AG04450 (cell line): ENCODE measurements around the gene ZNF14. TPM values are rescaled to one million over a fixed set of nuclear protein-coding genes. Genes with fewer than 3 reads are reported as not detected.

Experiments
- CTCF ChIA-PET: fragments of 300-600, 350-600 bp; formaldehyde crosslinking; extraction: SDS; loops from one replicate; lab custom pipeline; 2022; ENCODE audit warnings: antibody characterized with exemption, inconsistent platforms; lab: Charles Lee
- POLR2A ChIA-PET: fragments of 350-600 bp; formaldehyde crosslinking; extraction: SDS; loops from one replicate; lab custom pipeline; 2021; ENCODE audit warnings: antibody characterized with exemption, inconsistent platforms; lab: Yijun Ruan, JAX
- DNase-seq: peaks from one replicate; pipeline ENCODE4 v3.0.0-alpha.2; 2011; ENCODE audit warnings: low read depth, low spot score
- H3K27ac ChIP-seq: one replicate; pipeline ENCODE4 v1.5.1; 2012; ENCODE audit warnings: low read depth, low read length, control low read depth
- H3K27me3 ChIP-seq: one replicate; pipeline ENCODE4 v1.6.0; 2012; ENCODE audit warnings: low read length; ENCODE audit not compliant: control insufficient read depth, insufficient read depth
- H3K4me3 ChIP-seq: 2 replicates; pipeline ENCODE4 v1.5.1; 2011; ENCODE audit warnings: mild to moderate bottlenecking, low read depth, low read length, control low read depth
- H3K9me3 ChIP-seq: 2 replicates; pipeline ENCODE4 v1.5.1; 2012; ENCODE audit warnings: low read length; ENCODE audit not compliant: control insufficient read depth, insufficient read depth
- CTCF ChIP-seq: IDR thresholded peaks from 2 replicates; pipeline ENCODE4 v1.5.1; 2011; ENCODE audit warnings: low read depth, low read length, control low read depth, inconsistent platforms
- polyA plus RNA-seq: library from polyadenylated mRNA; depleted of rRNA; stranded (reverse); fragments of >200 nt; gene quantifications from 2 replicates; pipeline ENCODE4 v1.2.3, GENCODE V29; 2011

ZNF14 gene
- polyA plus RNA-seq, 1 experiment = 4.2 TPM

GRCh38 chr19:19679176-19680073, 53.5 kb downstream of the ZNF14 start:
- peaks cover 72% of the 10 kb centered on the region for H3K9me3 ChIP-seq
- H3K27me3 ChIP-seq = no peaks in the 10 kb centered on the region
- TF ChIP-seq CTCF = no peak
- ChIA-PET POLR2A (no interaction called here), CTCF (no interaction called here)
- H3K4me3 ChIP-seq = no peak overlapping the region
- no peak for DNase-seq
- H3K27ac ChIP-seq = no peak overlapping the region

GRCh38 chr19:19677579-19677978, 55.3 kb downstream of the ZNF14 start:
- Histone ChIP-seq H3K4me3 (no peak overlapping the region), H3K27me3 (no peaks in the 10 kb centered on the region), H3K9me3 (peaks cover 64% of the 10 kb centered on the region), H3K27ac (no peak overlapping the region)
- TF ChIP-seq CTCF = no peak
- no peak for DNase-seq
- POLR2A ChIA-PET = no interaction called here
- CTCF ChIA-PET = no interaction called here

- ChIA-PET POLR2A (no interaction called here), CTCF (no interaction called here)
- peaks cover 60% of the 10 kb centered on the region for H3K9me3 ChIP-seq
- H3K4me3 ChIP-seq = no peak overlapping the region
- H3K27me3 ChIP-seq = no peaks in the 10 kb centered on the region
- TF ChIP-seq CTCF = no peak
- H3K27ac ChIP-seq = no peak overlapping the region
- no peak for DNase-seq
Observed at GRCh38 chr19:19674315-19674714, 58.6 kb downstream of the ZNF14 start.

GRCh38 chr19:19672816-19673215, 60.1 kb downstream of the ZNF14 start:
- TF ChIP-seq CTCF = no peak
- CTCF ChIA-PET = interaction anchor here (0.6 kb wide), 1 partner anchor 231 kb away, joined by 5 read pairs; no protein-coding TSS in a partner anchor
- Histone ChIP-seq H3K27ac (no peak overlapping the region), H3K9me3 (peaks cover 51% of the 10 kb centered on the region), H3K4me3 (no peak overlapping the region), H3K27me3 (no peaks in the 10 kb centered on the region)
- POLR2A ChIA-PET = no interaction called here
- DNase-seq = no peak

- POLR2A ChIA-PET = no interaction called here
- CTCF ChIA-PET = no interaction called here
- TF ChIP-seq CTCF = no peak
Observed at GRCh38 chr19:19670070-19670551, 62.8 kb downstream of the ZNF14 start.

More at GRCh38 chr19:19670070-19670551, 62.8 kb downstream of the ZNF14 start:
- Histone ChIP-seq H3K4me3 (no peak overlapping the region), H3K27ac (no peak overlapping the region), H3K27me3 (no peaks in the 10 kb centered on the region), H3K9me3 (peaks cover 32% of the 10 kb centered on the region)
- DNase-seq = no peak
